ENCODE data around the gene CACNA2D1. TPM values are rescaled to one million over a fixed set of nuclear protein-coding genes. Genes with fewer than 3 reads are reported as not detected.
A peak's percentile ranks its signal among the peaks of the same experiment; 100 is the strongest.

CACNA2D1 gene
- total RNA-seq (ENCODE audit: unreplicated experiment) = 20.7 TPM
- long read RNA-seq, partial matches to known transcripts = 4 of 4 reads
- long read RNA-seq, other reads (novel, unspliced or antisense) = 0 of 4 reads

GRCh38 chr7:82443547-82444219, at the start of gene CACNA2D1:
CACNA2D1 (minus strand) TSS chr7:82443777.
- Mint-ChIP-seq H3K27ac (ENCODE audit: unreplicated experiment) (peak within 1 kb of the TSS; percentile 64), H3K9me3 (ENCODE audit: unreplicated experiment) (no peaks in the 10 kb centered on the region), H3K4me1 (ENCODE audit: unreplicated experiment) (peaks cover 9% of the 10 kb centered on the region), H3K4me3 (ENCODE audit: unreplicated experiment) (peak within 1 kb of the TSS; percentile 94), H3K27me3 (ENCODE audit: unreplicated experiment) (peaks cover 6% of the 10 kb centered on the region), H3K36me3 (ENCODE audit: low read depth, unreplicated experiment) (no peaks in the 10 kb centered on the region)
- DNase-seq (ENCODE audit: low spot score) = peak; percentile 74
- no peak for TF ChIP-seq CTCF (IDR thresholded peaks at IDR 0.05; ENCODE audit: unreplicated experiment)

- no peaks in the 10 kb centered on the region for H3K9me3 Mint-ChIP-seq (ENCODE audit: unreplicated experiment)
- H3K4me3 Mint-ChIP-seq (ENCODE audit: unreplicated experiment) = no peak overlapping the region
- no peak overlapping the region for H3K27ac Mint-ChIP-seq (ENCODE audit: unreplicated experiment)
- peaks cover 2% of the 10 kb centered on the region for H3K27me3 Mint-ChIP-seq (ENCODE audit: unreplicated experiment)
- peak; percentile 92 for TF ChIP-seq CTCF (IDR thresholded peaks at IDR 0.05; ENCODE audit: unreplicated experiment)
- H3K4me1 Mint-ChIP-seq (ENCODE audit: unreplicated experiment) = no peaks in the 10 kb centered on the region
- no peak for DNase-seq (ENCODE audit: low spot score)
- no peaks in the 10 kb centered on the region for H3K36me3 Mint-ChIP-seq (ENCODE audit: low read depth, unreplicated experiment)
These were observed 38.0 kb upstream of the CACNA2D1 start for GRCh38 chr7:82481499-82482097.

GRCh38 chr7:82477733-82478515, 34.3 kb upstream of the CACNA2D1 start:
- Mint-ChIP-seq H3K9me3 (ENCODE audit: unreplicated experiment) (no peaks in the 10 kb centered on the region), H3K27ac (ENCODE audit: unreplicated experiment) (no peak overlapping the region), H3K36me3 (ENCODE audit: low read depth, unreplicated experiment) (no peaks in the 10 kb centered on the region), H3K4me1 (ENCODE audit: unreplicated experiment) (no peaks in the 10 kb centered on the region), H3K4me3 (ENCODE audit: unreplicated experiment) (no peak overlapping the region), H3K27me3 (ENCODE audit: unreplicated experiment) (no peaks in the 10 kb centered on the region)
- no peak for TF ChIP-seq CTCF (IDR thresholded peaks at IDR 0.05; ENCODE audit: unreplicated experiment)
- DNase-seq (ENCODE audit: low spot score) = no peak

GRCh38 chr7:82472966-82473365, 29.4 kb upstream of the CACNA2D1 start:
- DNase-seq (ENCODE audit: low spot score) = no peak
- H3K4me3 Mint-ChIP-seq (ENCODE audit: unreplicated experiment) = no peak overlapping the region
- H3K4me1 Mint-ChIP-seq (ENCODE audit: unreplicated experiment) = no peaks in the 10 kb centered on the region
- TF ChIP-seq CTCF (IDR thresholded peaks at IDR 0.05; ENCODE audit: unreplicated experiment) = no peak
- H3K9me3 Mint-ChIP-seq (ENCODE audit: unreplicated experiment) = no peaks in the 10 kb centered on the region
- no peaks in the 10 kb centered on the region for H3K36me3 Mint-ChIP-seq (ENCODE audit: low read depth, unreplicated experiment)
- H3K27ac Mint-ChIP-seq (ENCODE audit: unreplicated experiment) = no peak overlapping the region
- H3K27me3 Mint-ChIP-seq (ENCODE audit: unreplicated experiment) = no peaks in the 10 kb centered on the region

All from endothelial cell (in vitro differentiated cells).